GM12878 (cell line): Measurements from ENCODE around the gene AKT1. TPM values are rescaled to one million over a fixed set of nuclear protein-coding genes. Genes with fewer than 3 reads are reported as not detected.

ENCODE experiments used
- ATAC-seq: fragments of 200-7000 bp; cut with Tn5 transposase; 3 replicates; pipeline ENCODE4 v1.9.1; 2020; ENCODE audit warnings: mild to moderate bottlenecking, moderate library complexity
- BruUV-seq: library from RNA; stranded (reverse); fragments of 400-500 nt; replicated peaks from 2 replicates; lab custom pipeline; 2021; lab: Mats Ljungman, UMichigan
- CTCF ChIA-PET: fragments of 300-600 bp; sonication (Branson Sonifier 250); formaldehyde crosslinking; extraction: SDS; loops from one replicate; lab custom pipeline; 2021; ENCODE audit warnings: inconsistent platforms; lab: Yijun Ruan, JAX
- POLR2A ChIA-PET: fragments of 350-600 bp; formaldehyde crosslinking; extraction: SDS; loops from one replicate; lab custom pipeline; 2021; ENCODE audit warnings: inconsistent platforms; lab: Charles Lee
- RAD21 ChIA-PET: fragments of 300-600 bp; sonication (Branson Sonifier 250); formaldehyde crosslinking; loops from one replicate; lab custom pipeline; 2023; ENCODE audit warnings: antibody characterized with exemption; ENCODE audit not compliant: unreplicated experiment; lab: Charles Lee
- SMC1A ChIA-PET: fragments of 300-600 bp; sonication (Branson Sonifier 250); formaldehyde crosslinking; loops from one replicate; lab custom pipeline; 2023; ENCODE audit not compliant: unreplicated experiment, uncharacterized antibody; lab: Charles Lee
- DNase-seq: peaks from one replicate; pipeline ENCODE4 v3.0.0-alpha.2; 2011; ENCODE audit warnings: low read depth, low spot score
- FAIRE-seq: peaks from 3 replicates; lab custom pipeline; 2011; peaks lifted over from hg19 to GRCh38; lab: Jason Lieb, UNC
- H2AFZ ChIP-seq: 2 replicates; pipeline ENCODE4 v1.6.0; 2011; ENCODE audit warnings: low read depth, low read length, control low read depth; ENCODE audit not compliant: control insufficient read depth
- H3K27ac ChIP-seq: 2 replicates; pipeline ENCODE4 v1.5.1; 2011; ENCODE audit warnings: control low read depth; ENCODE audit not compliant: control insufficient read depth, insufficient read depth
- H3K27me3 ChIP-seq, 2 experiments: replicated peaks in 1 of 2; 2 replicates each; pipeline versions ENCODE4 v1.6.0 to v1.6.1; 2011; ENCODE audit warnings: low read length in 1 of 2; ENCODE audit not compliant: control insufficient read depth in 2 of 2, insufficient read depth in 2 of 2
- H3K36me3 ChIP-seq, 2 experiments: 2 replicates each; pipeline ENCODE4 v1.5.1; 2011; ENCODE audit warnings: low read length in 1 of 2; ENCODE audit not compliant: control insufficient read depth in 2 of 2, insufficient read depth in 2 of 2
- H3K4me1 ChIP-seq: 2 replicates; pipeline ENCODE4 v1.6.1; 2011; ENCODE audit warnings: mild to moderate bottlenecking, low read length, moderate library complexity, mixed read lengths; ENCODE audit not compliant: control insufficient read depth, insufficient read depth
- H3K4me2 ChIP-seq: 2 replicates; pipeline ENCODE4 v1.6.0; 2011; ENCODE audit warnings: control low read depth; ENCODE audit not compliant: control insufficient read depth, insufficient read depth
- H3K4me3 ChIP-seq: fragments of 200-600 bp; sonication (generic); 2 replicates; pipeline ENCODE4 v1.5.1; 2016
- H3K79me2 ChIP-seq: 2 replicates; pipeline ENCODE4 v1.6.0; 2011; ENCODE audit warnings: low read length; ENCODE audit not compliant: control insufficient read depth, insufficient read depth
- H3K9ac ChIP-seq: 2 replicates; pipeline ENCODE4 v1.8.0; 2011; ENCODE audit warnings: low read length, control low read depth, mixed read lengths; ENCODE audit not compliant: control insufficient read depth, insufficient read depth
- H3K9me3 ChIP-seq: replicated peaks from 3 replicates; pipeline ENCODE4 v1.5.1; 2011; ENCODE audit warnings: mild to moderate bottlenecking, low read length; ENCODE audit not compliant: control insufficient read depth, insufficient read depth
- H4K20me1 ChIP-seq: 2 replicates; pipeline ENCODE4 v1.6.0; 2011; ENCODE audit not compliant: control insufficient read depth, insufficient read depth
- ATF7 ChIP-seq: fragments of 450-650 bp; IDR thresholded peaks from 2 replicates; pipeline ENCODE4 v1.6.1; 2016; ENCODE audit warnings: low read depth, mild to moderate bottlenecking
- BCL11A ChIP-seq: IDR thresholded peaks from 2 replicates; pipeline ENCODE4 v1.6.1; 2011; ENCODE audit warnings: low read depth, low read length
- CHD2 ChIP-seq: IDR thresholded peaks from 2 replicates; pipeline ENCODE4 v1.6.1; 2011; ENCODE audit warnings: low read depth, low read length, improper control_type of control experiment, borderline replicate concordance
- EED ChIP-seq: sonication (generic); IDR thresholded peaks from 2 replicates; pipeline ENCODE4 v1.6.1; 2016; ENCODE audit warnings: antibody characterized with exemption, low read depth
- FOS ChIP-seq: IDR thresholded peaks from 3 replicates; pipeline ENCODE4 v1.6.1; 2011; ENCODE audit warnings: borderline replicate concordance; ENCODE audit not compliant: insufficient read length; ENCODE audit errors: extremely low read depth
- FOXK2 ChIP-seq: fragments of 450-650 bp; IDR thresholded peaks from 2 replicates; pipeline ENCODE4 v1.6.1; 2017; ENCODE audit warnings: mild to moderate bottlenecking, moderate library complexity
- GABPA ChIP-seq: IDR thresholded peaks from 2 replicates; pipeline ENCODE4 v1.6.1; 2014; ENCODE audit warnings: antibody characterized with exemption, low read depth, mild to moderate bottlenecking, inconsistent platforms
- JUNB ChIP-seq: IDR thresholded peaks from 2 replicates; pipeline ENCODE4 v1.6.1; 2016; ENCODE audit warnings: antibody characterized with exemption, mild to moderate bottlenecking
- NR2C1 ChIP-seq: fragments of 450-650 bp; IDR thresholded peaks from 2 replicates; pipeline ENCODE4 v1.6.1; 2017; ENCODE audit warnings: antibody characterized with exemption, mild to moderate bottlenecking, moderate library complexity
- SMAD1 ChIP-seq: fragments of 450-650 bp; IDR thresholded peaks from 2 replicates; pipeline ENCODE4 v1.6.1; 2018; ENCODE audit warnings: mild to moderate bottlenecking, low read depth; ENCODE audit not compliant: partially characterized antibody
- SMC3 ChIP-seq: IDR thresholded peaks from 2 replicates; pipeline ENCODE4 v1.6.1; 2011; ENCODE audit warnings: low read length, improper control_type of control experiment, borderline replicate concordance
- TBL1XR1 ChIP-seq: IDR thresholded peaks from 2 replicates; pipeline ENCODE4 v1.6.1; 2012; ENCODE audit warnings: low read depth, low read length, improper control_type of control experiment
- TCF7 ChIP-seq: IDR thresholded peaks from 2 replicates; pipeline ENCODE4 v1.6.1; 2014; ENCODE audit warnings: antibody characterized with exemption, borderline replicate concordance
- ZNF384 ChIP-seq: IDR thresholded peaks from 2 replicates; pipeline ENCODE4 v1.6.1; 2012; ENCODE audit warnings: low read depth, mild to moderate bottlenecking, low read length, improper control_type of control experiment, borderline replicate concordance
- WGBS: methylation state at CpG from one replicate; pipeline ENCODE4 v1.1.6; 2016; ENCODE audit warnings: low lambda C conversion rate; ENCODE audit not compliant: insufficient replicate concordance, insufficient coverage; ENCODE audit errors: missing lambda C conversion rate; 5-methylcytosine and 5-hydroxymethylcytosine counted together
- in situ Hi-C: fragments of 300-500 bp; cut with MboI; formaldehyde crosslinking; loops from 9 replicates; pipeline ENCODE4 v1.14.3; 2018; ENCODE audit warnings: mixed read lengths
- intact Hi-C: fragments of 100-400 bp; cut with micrococcal nuclease; formaldehyde crosslinking; loops from one replicate; pipeline ENCODE4 v1.14.2; 2022; ENCODE audit not compliant: unreplicated experiment
- polyA plus RNA-seq, 11 experiments: library from polyadenylated mRNA; depleted of rRNA in 4 of 11; unstranded in 6 of 11; stranded (reverse) in 5 of 11; fragments of >200 nt; fragmentation: Nextera tagmentation in 4 of 11; fragmentation: Illumina TruSeq in 1 of 11; extraction: Ambion mirVana in 4 of 11; extraction: Trizol in 1 of 11; gene quantifications; 1 replicate in 1 of 11; 2 replicates in 10 of 11; pipeline versions ENCODE4 v1.2.1 to v1.2.3, GENCODE V29; 2011 to 2016; ENCODE audit warnings: inconsistent platforms in 2 of 11, missing spikeins in 2 of 11, low read depth in 1 of 11
- total RNA-seq, 4 experiments: library from RNA; depleted of rRNA in 3 of 4; stranded (reverse); fragments of >200 nt in 3 of 4; fragmentation: Illumina TruSeq in 1 of 4; extraction: Trizol in 1 of 4; gene quantifications; 2 replicates each; pipeline versions ENCODE4 v1.2.1 to v1.2.3, GENCODE V29; 2013 to 2021
- TF ChIP-seq, protein P1 (sequence below): IDR thresholded peaks from 2 replicates; pipeline ENCODE4 v1.6.1; 2012; ENCODE audit warnings: low read length, inconsistent platforms
- TF ChIP-seq, protein P2 (sequence below): IDR thresholded peaks from 2 replicates; pipeline ENCODE4 v1.6.1; 2011; ENCODE audit warnings: borderline replicate concordance, low read depth, mild to moderate bottlenecking, moderate library complexity, mixed read lengths, low read length; ENCODE audit not compliant: insufficient read depth; ENCODE audit errors: extremely low read length
- TF ChIP-seq, protein P3 (sequence below), 3 experiments: IDR thresholded peaks in 2 of 3; conservative IDR thresholded peaks in 1 of 3; 2 replicates each; pipeline ENCODE4 v1.5.1; 2011; ENCODE audit warnings: low read depth in 3 of 3, low read length in 3 of 3, mild to moderate bottlenecking in 3 of 3, control low read depth in 2 of 3, moderate library complexity in 2 of 3, inconsistent platforms in 1 of 3, mixed read lengths in 1 of 3; ENCODE audit not compliant: control insufficient read depth in 2 of 3, insufficient read depth in 1 of 3; ENCODE audit errors: extremely low read depth in 1 of 3
- TF ChIP-seq, protein P4 (sequence below): IDR thresholded peaks from 2 replicates; pipeline ENCODE4 v1.6.1; 2011; ENCODE audit warnings: borderline replicate concordance, low read depth, mild to moderate bottlenecking, moderate library complexity, low read length; ENCODE audit not compliant: insufficient read depth, poor library complexity, severe bottlenecking

AKT1 gene
- total and polyA plus RNA-seq, 10 of the 15 experiments (the other 5 are each of a cell fraction or from before 2014, with no cell fraction given), result 0.63 to 110 (median 58.9) TPM

DNA sequence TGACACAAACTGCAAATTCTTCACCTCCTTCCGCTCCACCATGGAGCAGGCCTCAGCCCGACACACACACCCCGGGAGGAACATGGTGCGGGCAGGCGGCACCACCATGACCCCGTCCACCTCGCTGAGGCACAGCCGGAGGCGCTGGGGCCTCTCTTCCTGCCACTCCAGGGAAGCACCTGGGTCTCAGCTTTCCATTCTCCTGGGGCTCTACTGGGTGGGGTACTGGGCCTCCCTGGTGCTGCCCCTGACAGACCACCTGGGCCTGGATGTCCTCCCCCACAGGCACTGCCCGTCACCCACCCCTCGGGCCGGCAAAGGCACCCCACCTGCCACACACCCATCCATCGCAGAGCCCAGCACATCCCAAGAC is 9.9 kb downstream of the AKT1 start:
- no peaks in the 10 kb centered on the region for H3K27me3 ChIP-seq
- in situ Hi-C loops, result no loop called here
- no peak overlapping the region for H2AFZ ChIP-seq
- DNase-seq (no peak), ATAC-seq (no peak), FAIRE-seq (no peak)
- H3K4me1 ChIP-seq, result no peaks in the 10 kb centered on the region
- no peak overlapping the region for H3K9ac ChIP-seq
- intact Hi-C loops, result no loop called here
- peaks cover 0 to 6% of the 10 kb centered on the region in 2 experiments; a peak in 2 of 4 replicates for H3K36me3 ChIP-seq
- CTCF ChIA-PET, result no interaction called here
- RAD21 ChIA-PET, result no interaction called here
- BruUV-seq, result no TSS peak
- H3K27ac ChIP-seq, result no peak overlapping the region
- H3K79me2 ChIP-seq, result peaks cover 2% of the 10 kb centered on the region; the same call in 1 of the 2 replicates
- POLR2A ChIA-PET, result no interaction called here
- H3K4me3 ChIP-seq, result no peak overlapping the region
- WGBS, result 94% methylated on average over 12 of the region's 13 CpGs
- no peak overlapping the region for H3K4me2 ChIP-seq
- SMC1A ChIA-PET, result no interaction called here
- peaks cover 3% of the 10 kb centered on the region; the same call in 1 of the 2 replicates for H4K20me1 ChIP-seq
- no peaks in the 10 kb centered on the region for H3K9me3 ChIP-seq
- TF ChIP-seq ATF7 (no peak), FOXK2 (no peak), CHD2 (no peak), FOS (no peak), BCL11A (no peak), TBL1XR1 (no peak), SMAD1 (no peak), ZNF384 (no peak), NR2C1 (no peak), JUNB (no peak), TCF7 (no peak), SMC3 (no peak), GABPA (no peak), EED (no peak)
- TF ChIP-seq, protein P1, sequence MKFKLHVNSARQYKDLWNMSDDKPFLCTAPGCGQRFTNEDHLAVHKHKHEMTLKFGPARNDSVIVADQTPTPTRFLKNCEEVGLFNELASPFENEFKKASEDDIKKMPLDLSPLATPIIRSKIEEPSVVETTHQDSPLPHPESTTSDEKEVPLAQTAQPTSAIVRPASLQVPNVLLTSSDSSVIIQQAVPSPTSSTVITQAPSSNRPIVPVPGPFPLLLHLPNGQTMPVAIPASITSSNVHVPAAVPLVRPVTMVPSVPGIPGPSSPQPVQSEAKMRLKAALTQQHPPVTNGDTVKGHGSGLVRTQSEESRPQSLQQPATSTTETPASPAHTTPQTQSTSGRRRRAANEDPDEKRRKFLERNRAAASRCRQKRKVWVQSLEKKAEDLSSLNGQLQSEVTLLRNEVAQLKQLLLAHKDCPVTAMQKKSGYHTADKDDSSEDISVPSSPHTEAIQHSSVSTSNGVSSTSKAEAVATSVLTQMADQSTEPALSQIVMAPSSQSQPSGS, result no peak
- TF ChIP-seq, protein P2, sequence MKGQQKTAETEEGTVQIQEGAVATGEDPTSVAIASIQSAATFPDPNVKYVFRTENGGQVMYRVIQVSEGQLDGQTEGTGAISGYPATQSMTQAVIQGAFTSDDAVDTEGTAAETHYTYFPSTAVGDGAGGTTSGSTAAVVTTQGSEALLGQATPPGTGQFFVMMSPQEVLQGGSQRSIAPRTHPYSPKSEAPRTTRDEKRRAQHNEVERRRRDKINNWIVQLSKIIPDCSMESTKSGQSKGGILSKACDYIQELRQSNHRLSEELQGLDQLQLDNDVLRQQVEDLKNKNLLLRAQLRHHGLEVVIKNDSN, result no peak
- TF ChIP-seq, protein P3, sequence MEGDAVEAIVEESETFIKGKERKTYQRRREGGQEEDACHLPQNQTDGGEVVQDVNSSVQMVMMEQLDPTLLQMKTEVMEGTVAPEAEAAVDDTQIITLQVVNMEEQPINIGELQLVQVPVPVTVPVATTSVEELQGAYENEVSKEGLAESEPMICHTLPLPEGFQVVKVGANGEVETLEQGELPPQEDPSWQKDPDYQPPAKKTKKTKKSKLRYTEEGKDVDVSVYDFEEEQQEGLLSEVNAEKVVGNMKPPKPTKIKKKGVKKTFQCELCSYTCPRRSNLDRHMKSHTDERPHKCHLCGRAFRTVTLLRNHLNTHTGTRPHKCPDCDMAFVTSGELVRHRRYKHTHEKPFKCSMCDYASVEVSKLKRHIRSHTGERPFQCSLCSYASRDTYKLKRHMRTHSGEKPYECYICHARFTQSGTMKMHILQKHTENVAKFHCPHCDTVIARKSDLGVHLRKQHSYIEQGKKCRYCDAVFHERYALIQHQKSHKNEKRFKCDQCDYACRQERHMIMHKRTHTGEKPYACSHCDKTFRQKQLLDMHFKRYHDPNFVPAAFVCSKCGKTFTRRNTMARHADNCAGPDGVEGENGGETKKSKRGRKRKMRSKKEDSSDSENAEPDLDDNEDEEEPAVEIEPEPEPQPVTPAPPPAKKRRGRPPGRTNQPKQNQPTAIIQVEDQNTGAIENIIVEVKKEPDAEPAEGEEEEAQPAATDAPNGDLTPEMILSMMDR (IDR thresholded peaks at IDR 0.05 in 2 of 3, conservative IDR thresholded peaks at IDR 0.05 in 1 of 3; ENCODE audit: control insufficient read depth in 2 of 3, extremely low read depth in 1 of 3, insufficient read depth in 1 of 3, low read depth in 3 of 3, low read length in 3 of 3), result no peak
- TF ChIP-seq, protein P4, sequence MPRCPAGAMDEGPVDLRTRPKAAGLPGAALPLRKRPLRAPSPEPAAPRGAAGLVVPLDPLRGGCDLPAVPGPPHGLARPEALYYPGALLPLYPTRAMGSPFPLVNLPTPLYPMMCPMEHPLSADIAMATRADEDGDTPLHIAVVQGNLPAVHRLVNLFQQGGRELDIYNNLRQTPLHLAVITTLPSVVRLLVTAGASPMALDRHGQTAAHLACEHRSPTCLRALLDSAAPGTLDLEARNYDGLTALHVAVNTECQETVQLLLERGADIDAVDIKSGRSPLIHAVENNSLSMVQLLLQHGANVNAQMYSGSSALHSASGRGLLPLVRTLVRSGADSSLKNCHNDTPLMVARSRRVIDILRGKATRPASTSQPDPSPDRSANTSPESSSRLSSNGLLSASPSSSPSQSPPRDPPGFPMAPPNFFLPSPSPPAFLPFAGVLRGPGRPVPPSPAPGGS, result no peak
